GM23338 (cell line): ENCODE data around the gene EED. TPM values are rescaled to one million over a fixed set of nuclear protein-coding genes. Genes with fewer than 3 reads are reported as not detected.

Experiments
- ATAC-seq: fragments of 200-7000 bp; cut with Tn5 transposase; 3 replicates; pipeline ENCODE4 v1.9.1; 2020
- DNase-seq: peaks from one replicate; pipeline ENCODE4 v3.0.0-alpha.2; 2015; ENCODE audit warnings: low spot score
- H2AFZ ChIP-seq: fragments of 200-600 bp; sonication (generic); 2 replicates; pipeline ENCODE4 v1.8.0; 2016; ENCODE audit warnings: antibody characterized with exemption, mild to moderate bottlenecking, moderate library complexity
- H3F3A ChIP-seq: fragments of 200-600 bp; sonication (generic); replicated peaks from 2 replicates; pipeline ENCODE4 v1.8.0; 2017; ENCODE audit warnings: antibody characterized with exemption, mixed run types, low read depth
- H3K27ac ChIP-seq: fragments of 200-600 bp; sonication (generic); 2 replicates; pipeline ENCODE4 v1.6.1; 2016; ENCODE audit warnings: low read depth
- H3K27me3 ChIP-seq: fragments of 200-600 bp; sonication (generic); 2 replicates; pipeline ENCODE4 v1.8.0; 2016; ENCODE audit warnings: mild to moderate bottlenecking, mixed run types, moderate library complexity; ENCODE audit not compliant: insufficient read depth
- H3K36me3 ChIP-seq: fragments of 200-600 bp; sonication (generic); 2 replicates; pipeline ENCODE4 v1.8.0; 2016; ENCODE audit warnings: mild to moderate bottlenecking; ENCODE audit not compliant: insufficient read depth
- H3K4me1 ChIP-seq: fragments of 200-600 bp; sonication (generic); 2 replicates; pipeline ENCODE4 v1.8.0; 2016; ENCODE audit warnings: mild to moderate bottlenecking, moderate library complexity; ENCODE audit not compliant: insufficient read depth
- H3K4me2 ChIP-seq: fragments of 200-600 bp; sonication (generic); 2 replicates; pipeline ENCODE4 v1.7.1; 2017; ENCODE audit warnings: mixed run types
- H3K4me3 ChIP-seq: fragments of 200-600 bp; sonication (generic); 2 replicates; pipeline ENCODE4 v1.6.1; 2016; ENCODE audit warnings: mixed run types
- H3K79me2 ChIP-seq: fragments of 200-600 bp; sonication (generic); replicated peaks from 2 replicates; pipeline ENCODE4 v1.8.0; 2017; ENCODE audit warnings: mild to moderate bottlenecking; ENCODE audit not compliant: insufficient read depth
- H3K9me2 ChIP-seq: fragments of 200-600 bp; sonication (generic); 2 replicates; pipeline ENCODE4 v1.8.0; 2017; ENCODE audit not compliant: insufficient read depth
- H4K20me1 ChIP-seq: fragments of 200-600 bp; sonication (generic); replicated peaks from 2 replicates; pipeline ENCODE4 v1.8.0; 2017; ENCODE audit warnings: mild to moderate bottlenecking; ENCODE audit not compliant: insufficient read depth
- H3K27ac Mint-ChIP-seq: 2 replicates; pipeline ENCODE4 v1.8.0; 2020; ENCODE audit warnings: inconsistent platforms, mild to moderate bottlenecking, moderate library complexity, mixed read lengths
- H3K27me3 Mint-ChIP-seq: 3 replicates; pipeline ENCODE4 v1.8.0; 2022; ENCODE audit warnings: low read depth, mild to moderate bottlenecking, moderate library complexity, mixed read lengths, inconsistent platforms; ENCODE audit not compliant: insufficient read depth, poor library complexity
- H3K36me3 Mint-ChIP-seq: 3 replicates; pipeline ENCODE4 v1.8.0; 2021; ENCODE audit warnings: low read depth, mild to moderate bottlenecking, inconsistent platforms, moderate library complexity, mixed read lengths
- H3K4me1 Mint-ChIP-seq: 3 replicates; pipeline ENCODE4 v1.8.0; 2020; ENCODE audit warnings: mild to moderate bottlenecking, inconsistent platforms, mixed read lengths
- H3K4me3 Mint-ChIP-seq: 3 replicates; pipeline ENCODE4 v1.8.0; 2021; ENCODE audit warnings: moderate library complexity, mild to moderate bottlenecking, inconsistent platforms, mixed read lengths
- H3K9me3 Mint-ChIP-seq: 3 replicates; pipeline ENCODE4 v1.8.0; 2020; ENCODE audit warnings: moderate library complexity, mild to moderate bottlenecking, inconsistent platforms, mixed read lengths
- CTCF ChIP-seq, 2 experiments: fragments of 200-600 bp in 1 of 2; sonication (generic) in 1 of 2; conservative IDR thresholded peaks; 2 replicates each; pipeline versions ENCODE4 v1.5.1 to v1.6.1; 2016 to 2017; ENCODE audit warnings: antibody characterized with exemption in 2 of 2, low read depth in 2 of 2, mild to moderate bottlenecking in 2 of 2, moderate library complexity in 1 of 2
- ETS1 ChIP-seq: IDR thresholded peaks from 2 replicates; pipeline ENCODE4 v1.6.1; 2016; ENCODE audit warnings: antibody characterized with exemption
- EZH2 ChIP-seq: fragments of 200-600 bp; sonication (generic); IDR thresholded peaks from one replicate; pipeline ENCODE4 v1.8.0; 2017; ENCODE audit warnings: antibody characterized with exemption, mild to moderate bottlenecking, low read depth; ENCODE audit not compliant: unreplicated experiment
- EZH2phosphoT487 ChIP-seq: fragments of 200-600 bp; sonication (generic); IDR thresholded peaks from one replicate; pipeline ENCODE4 v1.8.1; 2018; ENCODE audit warnings: antibody characterized with exemption; ENCODE audit not compliant: unreplicated experiment
- JUNB ChIP-seq: IDR thresholded peaks from one replicate; pipeline ENCODE4 v1.6.1; 2016; ENCODE audit warnings: antibody characterized with exemption; ENCODE audit not compliant: unreplicated experiment
- NANOG ChIP-seq: IDR thresholded peaks from 2 replicates; pipeline ENCODE4 v1.6.1; 2016; ENCODE audit warnings: antibody characterized with exemption, borderline replicate concordance
- POLR2AphosphoS5 ChIP-seq: IDR thresholded peaks from 2 replicates; pipeline ENCODE4 v1.6.1; 2016; ENCODE audit warnings: antibody characterized with exemption, low read depth
- REST ChIP-seq: IDR thresholded peaks from one replicate; pipeline ENCODE4 v1.6.1; 2018; ENCODE audit warnings: antibody characterized with exemption; ENCODE audit not compliant: unreplicated experiment
- STAT1 ChIP-seq: IDR thresholded peaks from one replicate; pipeline ENCODE4 v1.6.1; 2016; ENCODE audit warnings: antibody characterized with exemption; ENCODE audit not compliant: unreplicated experiment
- ZNF462 ChIP-seq: fragments of 250-450 bp; sonication (Bioruptor Pico); IDR thresholded peaks from 2 replicates; pipeline ENCODE4 v1.5.0; 2020; ENCODE audit warnings: mild to moderate bottlenecking, moderate library complexity
- polyA plus RNA-seq: library from polyadenylated mRNA; unstranded; fragments of >200 nt; fragmentation: Nextera tagmentation; extraction: Ambion mirVana; gene quantifications from 2 replicates; pipeline ENCODE4 v1.2.1, GENCODE V29; 2016
- total RNA-seq: library from RNA; depleted of rRNA; stranded (reverse); fragments of >200 nt; shearing (Covaris generic); gene quantifications from 2 replicates; pipeline ENCODE4 v1.2.3, GENCODE V29; 2014

Gene EED
- total and polyA plus RNA-seq, 2 experiments from 2014 or later: 26.7 to 29.7 TPM

GRCh38 chr11:86265194-86265593 lies 20.6 kb downstream of the EED start:
- Histone ChIP-seq H3F3A (no peaks in the 10 kb centered on the region), H3K4me2 (no peak overlapping the region), H4K20me1 (no peaks in the 10 kb centered on the region), H2AFZ (no peak overlapping the region), H3K4me3 (no peak overlapping the region), H3K27ac (no peak overlapping the region), H3K9me2 (no peaks in the 10 kb centered on the region), H3K79me2 (peaks cover 3% of the 10 kb centered on the region), H3K4me1 (no peaks in the 10 kb centered on the region), H3K27me3 (no peaks in the 10 kb centered on the region), H3K36me3 (no peaks in the 10 kb centered on the region)
- Mint-ChIP-seq H3K27ac (no peak overlapping the region), H3K27me3 (peaks cover 3% of the 10 kb centered on the region), H3K4me1 (no peaks in the 10 kb centered on the region), H3K4me3 (no peak overlapping the region), H3K9me3 (no peaks in the 10 kb centered on the region; the same call in 2 of the 3 replicates), H3K36me3 (peaks cover 35% of the 10 kb centered on the region)
- DNase-seq (no peak), ATAC-seq (no peak)
- no peak for TF ChIP-seq STAT1

- Mint-ChIP-seq H3K36me3 (peaks cover 17% of the 10 kb centered on the region; the same call in 2 of the 3 replicates), H3K9me3 (no peaks in the 10 kb centered on the region), H3K4me1 (peaks cover 5% of the 10 kb centered on the region; the same call in 2 of the 3 replicates)
- no peak for TF ChIP-seq REST
- TF ChIP-seq POLR2AphosphoS5: no peak
- no peak for TF ChIP-seq NANOG
- TF ChIP-seq ZNF462 (CRISPR knock-in tag): no peak
- TF ChIP-seq CTCF (conservative IDR thresholded peaks at IDR 0.05; ENCODE audit: low read depth in 2 of 2): no peak
- TF ChIP-seq EZH2phosphoT487: no peak
- TF ChIP-seq EZH2: no peak
- TF ChIP-seq JUNB: no peak
- TF ChIP-seq ETS1: no peak
- no peak for TF ChIP-seq STAT1
Observed at GRCh38 chr11:86269645-86270044, 25.1 kb downstream of the EED start.

More at GRCh38 chr11:86269645-86270044, 25.1 kb downstream of the EED start:
- H3K27ac Mint-ChIP-seq: no peak overlapping the region
- no peaks in the 10 kb centered on the region for H3K27me3 Mint-ChIP-seq
- Histone ChIP-seq H3K36me3 (no peaks in the 10 kb centered on the region), H3K79me2 (peaks cover 27% of the 10 kb centered on the region), H2AFZ (no peak overlapping the region), H3K4me3 (no peak overlapping the region), H3K9me2 (no peaks in the 10 kb centered on the region), H3F3A (no peaks in the 10 kb centered on the region), H3K4me1 (no peaks in the 10 kb centered on the region), H3K27me3 (no peaks in the 10 kb centered on the region), H4K20me1 (0 out of 2 replicates have a peak, but pooled peaks cover 1% of the 10 kb centered on the region), H3K4me2 (no peak overlapping the region), H3K27ac (no peak overlapping the region)
- ATAC-seq: no peak
- no peak for DNase-seq
- no peak overlapping the region for H3K4me3 Mint-ChIP-seq
